ES-I3 (cell line): ENCODE data around the gene CRYBA2.

ENCODE experiments used
- H3K36me3 ChIP-seq: 2 replicates; pipeline ENCODE4 v1.6.1; 2013; ENCODE audit warnings: mild to moderate bottlenecking, low read length, control low read depth, moderate library complexity; ENCODE audit not compliant: insufficient read depth
- H3K4me1 ChIP-seq: 2 replicates; pipeline ENCODE4 v1.6.1; 2013; ENCODE audit warnings: mild to moderate bottlenecking, control low read depth, low read length; ENCODE audit not compliant: insufficient read depth
- H3K9ac ChIP-seq: 2 replicates; pipeline ENCODE4 v1.6.1; 2013; ENCODE audit warnings: low read depth, mild to moderate bottlenecking, low read length, moderate library complexity
- H3K9me3 ChIP-seq: 2 replicates; pipeline ENCODE4 v1.6.1; 2013; ENCODE audit warnings: mild to moderate bottlenecking, low read length, moderate library complexity; ENCODE audit not compliant: control insufficient read depth, insufficient read depth

CRYBA2 gene

DNA sequence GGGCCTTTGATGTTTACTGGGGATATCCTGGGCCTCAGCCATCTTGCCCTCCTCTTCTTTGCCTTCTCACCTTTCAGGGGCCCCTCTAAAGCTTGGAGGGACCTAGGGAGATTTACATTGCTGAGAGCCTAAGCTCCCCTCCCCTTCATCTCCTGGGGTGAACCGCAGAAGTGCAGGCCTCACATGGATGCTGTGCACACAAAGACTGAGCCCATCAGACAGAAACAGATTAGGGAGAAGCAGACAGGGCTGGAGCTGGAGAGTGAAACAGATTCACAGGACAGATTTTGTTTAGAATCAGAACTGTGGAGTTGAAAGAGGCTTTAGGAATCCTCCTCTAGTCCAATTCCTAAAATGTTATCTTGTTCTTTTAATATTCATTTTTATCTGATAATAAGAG is 37.2 kb downstream of the CRYBA2 start:
- Histone ChIP-seq H3K36me3 (no peaks in the 10 kb centered on the region), H3K4me1 (peaks cover 1% of the 10 kb centered on the region; the same call in 1 of the 2 replicates), H3K9me3 (no peaks in the 10 kb centered on the region), H3K9ac (no peak overlapping the region)

DNA sequence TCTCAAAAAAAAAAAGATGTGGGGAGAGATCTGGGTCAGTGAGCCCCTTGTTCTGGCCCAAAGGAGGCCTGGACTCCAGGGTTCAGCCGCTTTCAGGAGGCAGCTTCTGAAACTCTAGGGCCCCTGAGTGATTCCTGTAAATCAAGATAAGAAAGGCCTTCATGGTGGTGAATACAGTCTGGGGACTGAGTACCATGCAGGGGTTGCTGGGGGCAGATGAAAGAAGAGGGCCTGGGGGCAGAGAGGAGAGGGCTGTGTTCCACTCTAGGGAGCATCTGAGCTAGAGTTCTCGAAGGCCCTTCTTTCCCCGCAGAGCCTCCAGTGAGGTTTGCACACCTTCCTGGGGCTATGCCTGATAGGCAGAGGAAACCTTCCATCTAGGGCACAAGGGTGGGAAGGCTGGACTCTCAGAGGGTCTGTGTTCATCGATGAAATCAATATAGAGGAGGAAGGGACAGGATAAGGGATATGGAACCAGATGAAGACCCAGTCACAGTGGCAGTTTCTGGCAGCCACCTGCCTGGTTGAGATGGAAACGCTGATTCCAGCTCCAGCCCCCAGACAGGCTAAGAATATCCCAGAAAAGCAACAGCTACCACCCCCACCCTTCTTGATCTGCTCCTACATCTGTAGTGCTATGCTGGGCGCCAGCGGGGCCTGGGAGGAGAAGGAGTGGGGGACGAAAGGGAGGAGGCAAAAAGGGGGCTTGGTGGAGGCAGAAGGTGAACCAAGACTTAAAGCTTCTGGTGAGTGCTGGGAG is 38.5 kb downstream of the CRYBA2 start:
- H3K4me1 ChIP-seq = no peaks in the 10 kb centered on the region
- no peak overlapping the region for H3K9ac ChIP-seq
- no peaks in the 10 kb centered on the region for H3K36me3 ChIP-seq
- no peaks in the 10 kb centered on the region for H3K9me3 ChIP-seq

DNA sequence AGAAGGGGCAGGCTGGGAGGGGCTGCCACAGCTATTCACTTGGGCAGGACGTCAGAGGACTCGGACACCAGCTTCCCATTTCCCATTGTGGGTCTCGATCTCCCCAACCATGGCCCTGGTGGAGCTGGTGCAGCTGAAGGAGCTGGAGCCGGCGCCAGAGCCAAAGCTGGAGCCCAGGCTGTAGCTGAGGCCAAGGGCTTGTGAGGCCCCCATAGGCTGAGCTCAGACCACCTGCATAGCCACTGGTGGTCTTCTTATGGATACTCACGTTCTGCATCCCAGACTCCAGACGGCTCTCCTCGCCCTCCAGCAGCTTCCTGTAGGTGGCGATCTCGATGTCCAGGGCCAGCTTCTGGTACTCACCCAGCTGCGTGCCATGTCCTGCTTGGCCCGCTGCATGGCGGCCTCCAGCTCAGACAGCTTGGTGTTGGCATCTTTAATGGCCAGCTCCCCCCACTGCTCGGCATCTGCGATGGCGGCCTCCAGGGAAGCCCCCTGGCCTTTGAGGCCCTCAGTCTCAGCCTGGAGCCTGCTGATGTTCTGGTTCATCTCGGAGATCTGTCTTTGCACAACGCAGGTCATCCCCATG is 39.8 kb downstream of the CRYBA2 start:
- Histone ChIP-seq H3K9ac (no peak overlapping the region), H3K4me1 (no peaks in the 10 kb centered on the region), H3K9me3 (no peaks in the 10 kb centered on the region), H3K36me3 (no peaks in the 10 kb centered on the region)

DNA sequence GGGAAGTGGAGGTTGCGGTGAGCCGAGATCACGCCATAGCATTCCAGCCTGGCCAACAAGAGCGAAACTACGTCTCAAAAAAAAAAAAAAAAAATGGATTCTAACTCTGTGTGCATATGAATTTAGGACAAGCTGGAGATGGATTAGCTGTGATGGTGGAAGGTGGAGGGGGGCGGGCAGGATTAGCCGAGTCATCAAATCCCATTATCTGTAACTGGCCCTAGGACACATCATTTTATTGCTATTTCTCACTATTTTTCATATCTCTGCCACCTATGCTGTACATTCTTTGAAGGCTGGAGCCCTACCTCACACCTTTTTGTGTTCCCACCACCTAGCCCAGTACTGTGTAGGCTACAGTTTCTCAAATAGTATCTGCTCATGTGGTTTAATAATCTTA is 41.1 kb downstream of the CRYBA2 start:
- H3K9me3 ChIP-seq = no peaks in the 10 kb centered on the region
- no peaks in the 10 kb centered on the region for H3K36me3 ChIP-seq
- H3K4me1 ChIP-seq = no peaks in the 10 kb centered on the region
- H3K9ac ChIP-seq = no peak overlapping the region

DNA sequence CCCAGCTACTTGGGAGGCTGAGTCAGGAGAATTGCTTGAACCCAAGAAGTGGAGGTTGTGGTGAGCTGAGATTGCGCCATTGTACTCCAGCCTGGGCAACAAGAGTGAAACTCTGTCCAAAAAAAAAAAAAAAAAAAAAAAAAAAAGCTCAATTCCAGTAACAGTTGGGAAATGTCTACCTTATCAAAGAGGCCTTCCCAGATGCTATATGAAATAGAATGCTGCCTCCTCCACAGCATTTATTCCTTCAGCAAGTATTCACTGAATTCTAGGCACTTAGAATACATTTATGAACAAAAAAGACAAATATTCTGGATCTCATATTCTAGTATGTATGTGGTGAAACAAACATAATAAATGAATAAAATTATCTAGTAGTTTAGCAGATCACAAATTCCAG is 46.6 kb downstream of the CRYBA2 start:
- Histone ChIP-seq H3K36me3 (no peaks in the 10 kb centered on the region), H3K4me1 (no peaks in the 10 kb centered on the region), H3K9ac (no peak overlapping the region), H3K9me3 (no peaks in the 10 kb centered on the region)

DNA sequence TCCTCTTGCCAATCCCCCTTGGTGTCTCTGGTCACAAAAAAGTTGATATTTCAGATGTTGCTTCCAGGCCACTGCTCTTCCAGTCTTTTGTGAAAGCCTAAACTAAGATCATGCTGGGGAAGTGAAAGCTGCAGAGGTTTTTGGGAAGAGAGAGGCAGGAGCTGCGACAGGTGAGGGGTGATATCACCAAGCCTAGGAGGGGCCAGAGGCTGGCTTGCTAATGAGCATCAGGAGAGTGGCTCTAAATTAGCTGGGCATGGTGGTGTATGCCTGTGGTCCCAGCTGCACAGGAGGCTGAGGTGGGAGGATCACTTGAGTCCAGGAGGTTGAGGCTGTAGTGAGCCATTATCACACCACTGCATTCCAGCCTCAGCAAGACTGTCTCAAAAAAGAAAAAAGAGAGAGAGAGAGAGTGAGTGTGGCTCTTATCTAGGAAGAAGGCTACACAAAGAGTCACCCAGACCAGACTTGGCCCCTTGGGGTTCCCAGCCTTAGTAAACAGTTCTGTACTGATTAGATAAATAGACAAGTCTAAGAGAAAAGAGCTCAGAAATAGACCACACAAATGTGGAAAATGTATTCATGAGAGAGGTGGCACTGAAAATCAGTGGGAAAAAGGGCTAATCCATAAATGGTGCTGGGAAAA is 48.3 kb downstream of the CRYBA2 start:
- H3K9ac ChIP-seq = no peak overlapping the region
- H3K36me3 ChIP-seq = no peaks in the 10 kb centered on the region
- no peaks in the 10 kb centered on the region for H3K4me1 ChIP-seq
- H3K9me3 ChIP-seq = no peaks in the 10 kb centered on the region
